NCI-H460 (cell line): Measurements from ENCODE around the gene SAMD13. TPM values are rescaled to one million over a fixed set of nuclear protein-coding genes. Genes with fewer than 3 reads are reported as not detected.

Source experiments
- DNase-seq: peaks from one replicate; pipeline ENCODE4 v3.0.0-alpha.2; 2016; ENCODE audit warnings: low read depth; ENCODE audit errors: extremely low read depth
- polyA plus RNA-seq: library from polyadenylated mRNA; depleted of rRNA; stranded (reverse); fragments of >200 nt; gene quantifications from 2 replicates; pipeline ENCODE4 v1.2.3, GENCODE V29; 2014; cell fraction: nucleus; rRNA removed
- total RNA-seq: library from RNA; depleted of rRNA; stranded (reverse); fragments of >200 nt; shearing (Covaris generic); gene quantifications from 2 replicates; pipeline ENCODE4 v1.2.3, GENCODE V29; 2014; rRNA removed

SAMD13 gene, protein sequence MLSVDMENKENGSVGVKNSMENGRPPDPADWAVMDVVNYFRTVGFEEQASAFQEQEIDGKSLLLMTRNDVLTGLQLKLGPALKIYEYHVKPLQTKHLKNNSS
- total RNA-seq: 8.9 and 9.6 TPM in 2 replicates
- 5.7 and 6.9 TPM in 2 replicates for polyA plus RNA-seq

DNA sequence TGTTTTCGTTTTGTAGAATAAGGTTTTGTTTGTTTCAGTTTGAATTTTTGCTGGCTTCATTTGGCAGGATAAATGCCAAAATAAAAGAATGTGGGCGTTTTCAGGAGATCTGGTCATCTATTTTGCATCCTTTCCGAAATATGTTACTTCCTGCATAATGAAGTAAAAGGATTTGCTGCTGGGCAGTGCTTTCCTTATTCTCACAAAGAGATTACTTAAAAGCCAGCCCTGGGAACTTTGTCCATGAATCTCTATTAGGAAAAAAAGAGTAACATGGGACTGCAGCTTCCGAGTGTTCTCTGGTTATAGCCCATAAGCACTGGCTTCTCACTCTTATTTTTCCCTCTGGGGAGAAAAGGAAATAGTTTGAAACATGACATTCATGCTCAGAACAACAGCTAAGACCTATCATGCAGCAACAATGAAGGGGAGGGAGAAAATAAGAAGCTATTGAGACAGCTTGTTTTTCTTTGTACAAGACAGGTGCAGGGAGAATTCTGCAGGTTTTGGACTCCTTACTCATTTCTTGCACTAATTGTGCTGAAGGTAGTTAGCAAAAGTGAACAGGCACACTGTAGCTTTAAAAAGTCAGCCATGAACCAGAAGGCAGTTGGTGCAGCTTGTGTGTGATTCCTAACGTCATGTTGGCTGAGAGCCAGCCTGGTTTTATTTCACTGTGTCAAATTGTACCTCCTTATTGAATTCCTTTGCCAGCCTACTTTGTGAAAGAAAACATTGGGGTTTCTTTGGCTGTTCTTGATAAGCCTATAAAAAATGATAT, at the start of gene SAMD13:
TSS of gene SAMD13 (plus strand) at position 705 of the 781 bp plus-strand sequence. CDS start 1,527 bp downstream, outside the sequence.
- DNase-seq: peak; percentile 81

DNA sequence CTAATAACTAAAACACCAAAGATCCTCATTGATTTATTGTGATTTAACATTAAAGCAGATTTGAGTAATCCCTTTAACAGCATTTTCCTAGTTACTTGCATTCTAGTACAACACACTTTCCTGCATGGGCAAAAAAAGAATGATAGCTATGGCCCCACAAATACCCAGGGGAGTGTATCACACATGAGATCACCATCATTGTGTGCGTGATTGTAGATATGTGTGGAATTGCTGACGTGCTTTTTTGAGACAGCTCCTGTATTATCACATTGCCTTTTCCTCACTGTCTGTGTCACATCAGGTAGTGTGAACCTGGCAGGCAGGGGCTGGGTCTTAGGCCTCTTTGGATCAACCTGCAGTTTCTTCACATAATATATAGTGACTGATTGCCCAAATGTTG, 48.5 kb upstream of the SAMD13 start:
- peak; percentile 78 for DNase-seq

DNA sequence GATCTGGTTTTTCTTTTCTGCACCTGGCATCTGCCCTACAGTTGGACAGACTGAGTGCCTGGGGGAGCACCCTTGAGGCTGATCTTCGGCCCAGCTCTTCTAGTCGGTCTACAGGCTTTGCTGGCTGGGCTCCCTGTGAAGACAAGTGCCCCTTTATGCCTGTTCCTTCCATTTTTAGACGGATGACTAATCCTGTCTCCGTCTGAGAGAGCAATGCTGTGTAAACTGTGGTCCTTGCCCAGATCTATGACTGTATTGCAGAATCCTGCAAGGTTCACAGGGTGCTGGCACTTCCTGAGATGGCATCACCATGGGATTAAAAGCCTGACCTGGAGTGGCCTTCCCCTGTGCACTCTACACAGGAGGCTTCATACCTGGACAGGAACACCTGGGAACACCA, 47.6 kb upstream of the SAMD13 start:
- peak; percentile 96 for DNase-seq

DNA sequence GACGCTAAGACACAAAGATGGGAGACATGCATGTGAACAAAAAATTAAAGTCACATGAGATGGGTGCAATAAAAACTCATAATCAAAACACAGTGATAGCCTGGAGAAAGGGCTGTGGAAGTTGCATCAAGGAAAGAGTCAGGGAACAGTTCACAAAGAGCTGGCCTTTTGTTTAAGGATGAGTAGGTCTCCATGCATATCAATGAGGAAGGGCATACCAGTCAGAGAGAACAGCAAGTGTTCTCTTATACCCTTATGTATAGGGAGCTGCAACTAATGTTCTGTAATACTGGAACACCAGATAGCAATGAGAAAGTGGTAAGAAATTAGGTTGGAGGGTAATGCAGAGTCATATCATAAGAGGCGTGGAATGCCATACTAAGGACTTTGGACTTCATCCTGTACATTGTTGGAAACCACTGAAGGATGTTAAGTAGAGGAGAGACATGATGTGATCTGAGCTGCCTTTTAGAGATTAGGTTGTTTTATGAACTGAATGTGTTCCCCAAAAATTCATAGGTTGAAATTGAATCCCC, 46.7 kb upstream of the SAMD13 start:
- no peak for DNase-seq

DNA sequence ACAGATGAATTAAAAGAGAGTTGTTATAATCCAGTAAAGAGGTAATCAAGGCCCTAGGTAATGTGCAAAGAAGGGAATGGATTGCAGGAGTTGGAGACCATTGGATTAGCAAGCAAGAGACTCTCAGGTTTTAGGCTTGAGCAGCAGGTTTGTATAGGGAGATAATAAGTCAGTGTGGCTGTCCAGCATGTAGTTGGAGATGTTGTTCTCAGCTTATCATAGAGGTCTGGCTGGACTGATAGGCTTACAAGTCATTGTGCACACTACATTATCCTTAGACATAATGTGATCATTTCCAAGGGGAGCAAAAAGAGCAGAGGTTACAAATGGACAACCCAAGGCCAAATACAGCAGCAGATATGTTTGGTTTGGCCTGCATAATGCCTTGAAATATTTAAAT, 45.9 kb upstream of the SAMD13 start:
- no peak for DNase-seq

DNA sequence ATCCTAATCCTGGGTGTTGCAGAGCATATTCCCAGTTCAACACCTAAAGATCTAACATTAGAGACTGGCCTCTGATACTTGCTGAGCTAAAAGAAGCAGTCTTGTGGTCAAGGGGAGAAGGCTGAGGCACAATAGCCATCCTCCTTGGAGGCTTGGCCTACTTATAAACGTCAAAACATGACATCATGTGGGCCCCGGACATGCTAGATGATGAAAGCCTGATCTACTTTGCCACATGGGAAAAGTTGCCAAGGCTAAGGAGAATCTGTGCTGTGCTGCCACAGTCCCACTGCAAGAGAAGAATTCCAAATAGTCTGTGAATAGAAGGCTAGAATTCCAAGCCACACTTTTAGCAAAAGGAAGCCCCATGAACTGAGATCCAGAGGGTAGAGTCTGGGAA, 43.9 kb upstream of the SAMD13 start:
- DNase-seq: no peak

DNA sequence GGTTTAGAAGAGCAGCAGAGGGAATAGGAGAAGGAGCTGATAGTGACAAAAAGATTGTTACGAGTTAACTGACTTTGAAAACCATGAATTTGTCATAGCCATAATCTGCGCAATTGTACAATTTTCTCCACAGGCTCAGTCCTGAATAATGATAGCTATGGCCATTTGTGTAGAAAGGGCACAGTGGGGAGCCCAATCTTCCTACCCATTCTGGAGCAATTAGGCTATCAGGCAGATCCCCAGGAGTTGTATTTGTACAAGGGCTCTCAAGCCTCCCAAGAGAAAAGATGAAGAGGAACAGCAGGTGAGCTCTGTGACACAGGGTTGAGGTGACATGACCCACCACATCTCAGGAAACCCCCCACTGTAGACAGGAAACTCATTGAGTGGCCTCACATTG, 42.1 kb upstream of the SAMD13 start:
- DNase-seq: no peak

DNA sequence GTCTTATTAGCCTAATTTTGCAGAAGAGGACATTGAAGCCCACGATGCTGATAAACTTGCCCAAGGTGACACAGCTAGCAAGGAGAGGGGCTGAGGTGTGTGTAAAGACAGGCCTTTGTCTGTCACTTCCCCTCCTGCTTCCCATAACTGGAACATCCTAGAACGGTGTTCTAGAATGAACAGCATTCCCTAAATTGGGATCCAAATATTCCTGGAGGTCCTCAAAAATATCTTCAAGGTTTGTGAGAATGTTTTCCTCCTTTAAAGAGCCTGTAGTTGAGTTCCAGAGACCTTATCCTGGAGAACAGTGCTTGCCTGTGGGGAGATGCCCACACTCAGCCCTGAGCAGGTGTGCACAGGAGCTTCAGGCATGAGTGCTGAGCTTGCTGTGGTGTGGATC, 41.5 kb upstream of the SAMD13 start:
- no peak for DNase-seq

DNA sequence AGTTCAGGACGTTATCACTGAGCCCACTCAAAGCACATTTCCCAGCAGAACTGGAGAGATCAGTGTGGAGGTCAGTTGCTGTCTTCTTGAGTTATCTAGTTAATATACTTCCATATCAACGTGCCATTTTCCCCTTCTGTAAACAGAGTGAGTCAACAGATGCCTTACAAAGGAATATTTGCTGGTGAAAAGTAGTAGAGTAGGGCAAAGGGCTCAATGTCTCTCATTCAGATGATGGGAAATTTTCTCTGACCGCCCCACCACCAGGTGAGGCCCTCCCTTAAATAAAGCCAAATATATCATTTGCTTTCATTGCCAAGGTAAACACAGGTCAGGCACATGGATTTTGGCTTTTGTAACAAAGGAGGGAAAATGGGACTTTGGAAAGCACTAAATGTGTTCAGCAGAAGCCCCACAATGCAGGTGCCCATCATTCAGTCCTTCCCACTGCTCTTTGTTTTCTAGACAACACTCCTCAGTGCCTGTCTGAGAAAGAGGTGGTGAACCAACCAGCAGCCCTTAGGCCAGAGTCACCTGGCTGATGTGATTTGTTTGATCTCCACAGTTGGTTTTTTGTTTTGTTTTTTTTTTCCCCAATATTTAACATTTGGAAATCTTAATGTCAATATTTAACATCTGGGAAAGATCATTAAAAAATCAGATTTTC, 40.5 kb upstream of the SAMD13 start:
- DNase-seq: no peak

DNA sequence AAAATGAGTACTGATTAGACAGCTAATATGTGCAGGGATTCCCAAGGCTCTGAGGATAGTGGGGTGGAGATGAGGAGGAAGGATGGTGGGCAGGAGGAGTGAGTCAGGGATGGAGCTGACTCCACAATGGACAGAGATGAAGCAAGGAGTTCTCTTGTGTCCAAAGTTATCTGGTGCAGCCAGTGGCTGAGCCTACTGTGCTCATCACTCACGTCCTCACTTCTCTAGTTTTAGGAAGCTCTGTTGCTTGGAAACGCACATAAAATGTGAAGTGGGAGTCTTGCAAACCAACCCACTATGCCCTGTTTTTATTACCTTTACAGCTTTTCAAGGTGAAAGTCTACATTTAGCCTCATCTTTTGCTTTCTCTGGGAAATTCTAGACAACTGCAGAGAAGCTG, 36.5 kb upstream of the SAMD13 start:
- DNase-seq: no peak

DNA sequence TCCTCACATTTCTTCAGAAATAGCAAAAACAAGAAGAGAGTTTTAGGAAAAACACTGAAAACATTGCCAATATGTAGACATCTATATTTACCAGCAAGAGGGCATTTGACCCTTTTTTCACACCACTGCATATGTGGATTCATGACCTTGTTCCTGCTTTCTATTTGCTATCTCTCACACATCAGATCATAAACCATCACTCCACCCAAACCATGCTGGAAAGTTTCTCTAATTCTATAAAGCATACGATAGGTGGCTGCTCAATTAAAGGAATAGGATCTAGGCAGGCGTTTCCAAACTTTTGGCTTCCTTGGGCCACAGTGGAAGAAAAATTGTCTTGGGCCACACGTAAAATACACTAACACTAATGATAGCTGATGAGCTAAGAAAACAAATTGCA, 35.6 kb upstream of the SAMD13 start:
- no peak for DNase-seq

DNA sequence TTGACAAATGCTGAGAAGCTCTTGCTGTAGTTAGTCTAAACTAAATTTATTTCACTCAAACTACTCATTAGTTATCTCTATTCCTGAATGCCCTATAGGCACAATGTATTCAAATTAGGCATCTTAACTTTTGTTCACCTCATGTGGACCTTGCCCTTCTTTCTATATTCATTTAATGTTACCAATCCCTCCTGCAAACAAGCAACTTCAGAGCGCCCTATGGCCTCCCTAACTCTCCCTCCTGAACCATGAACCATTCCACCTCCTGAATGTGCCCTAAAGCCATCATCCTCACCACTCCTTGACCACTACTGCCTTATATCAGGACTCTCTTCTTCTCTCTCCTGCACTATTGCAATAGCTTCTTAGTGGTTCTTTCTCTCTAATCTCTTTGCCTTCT, 34.8 kb upstream of the SAMD13 start:
- DNase-seq: no peak

DNA sequence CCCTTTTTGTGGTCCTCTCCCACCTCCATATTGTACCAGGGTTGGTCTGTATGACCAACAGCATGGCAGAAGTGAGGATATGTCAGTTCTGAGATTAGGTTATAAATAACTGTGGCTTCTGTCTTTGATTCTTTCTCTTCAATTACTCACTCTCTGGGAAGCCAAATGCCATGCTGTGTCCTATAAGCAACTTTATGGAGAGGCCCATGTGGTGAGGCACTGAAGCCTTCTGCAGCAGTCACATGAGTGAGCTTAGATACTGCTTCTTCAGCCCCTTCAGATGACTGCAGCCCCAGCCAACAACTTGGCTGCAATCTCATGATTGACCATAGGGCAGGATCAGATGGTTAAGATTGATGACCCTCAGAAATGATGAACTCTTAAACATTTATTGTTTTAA, 34.0 kb upstream of the SAMD13 start:
- no peak for DNase-seq

DNA sequence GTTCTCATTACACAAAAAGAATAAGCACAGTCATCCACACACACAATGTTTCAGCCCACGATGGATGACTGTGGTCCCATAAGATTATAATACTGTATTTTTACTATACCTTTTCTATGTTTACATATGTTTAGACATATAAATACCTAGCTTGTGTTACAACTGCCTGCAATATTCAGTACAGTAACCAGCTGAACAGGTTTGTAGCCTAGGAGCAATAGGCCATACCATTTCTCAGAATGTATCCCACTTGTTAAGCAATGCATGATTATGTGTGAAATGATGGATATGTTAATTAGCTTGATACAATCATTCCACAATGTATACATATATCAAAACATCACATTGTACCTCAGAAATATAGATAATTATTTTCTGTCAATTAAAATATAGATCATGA, 33.2 kb upstream of the SAMD13 start:
- DNase-seq: no peak

DNA sequence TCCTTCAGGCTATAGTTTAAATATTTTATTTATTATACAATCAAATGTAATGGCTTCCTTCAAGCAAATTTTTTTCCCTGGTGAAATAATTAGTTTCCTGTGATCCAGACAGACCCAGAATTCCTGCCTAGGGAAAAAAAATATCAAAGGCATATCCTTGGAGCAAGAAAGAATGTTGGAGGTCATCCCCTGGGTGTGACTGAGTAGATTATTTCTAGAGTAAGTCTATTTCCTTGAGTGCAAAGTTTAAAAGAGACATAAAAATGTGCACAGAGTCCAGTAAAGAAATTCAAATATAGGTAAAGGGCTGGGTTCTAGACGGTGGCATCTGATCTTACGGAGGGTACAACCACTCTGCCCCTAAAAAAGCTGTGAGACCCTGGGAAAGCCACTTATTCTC, 32.2 kb upstream of the SAMD13 start:
- DNase-seq: no peak

DNA sequence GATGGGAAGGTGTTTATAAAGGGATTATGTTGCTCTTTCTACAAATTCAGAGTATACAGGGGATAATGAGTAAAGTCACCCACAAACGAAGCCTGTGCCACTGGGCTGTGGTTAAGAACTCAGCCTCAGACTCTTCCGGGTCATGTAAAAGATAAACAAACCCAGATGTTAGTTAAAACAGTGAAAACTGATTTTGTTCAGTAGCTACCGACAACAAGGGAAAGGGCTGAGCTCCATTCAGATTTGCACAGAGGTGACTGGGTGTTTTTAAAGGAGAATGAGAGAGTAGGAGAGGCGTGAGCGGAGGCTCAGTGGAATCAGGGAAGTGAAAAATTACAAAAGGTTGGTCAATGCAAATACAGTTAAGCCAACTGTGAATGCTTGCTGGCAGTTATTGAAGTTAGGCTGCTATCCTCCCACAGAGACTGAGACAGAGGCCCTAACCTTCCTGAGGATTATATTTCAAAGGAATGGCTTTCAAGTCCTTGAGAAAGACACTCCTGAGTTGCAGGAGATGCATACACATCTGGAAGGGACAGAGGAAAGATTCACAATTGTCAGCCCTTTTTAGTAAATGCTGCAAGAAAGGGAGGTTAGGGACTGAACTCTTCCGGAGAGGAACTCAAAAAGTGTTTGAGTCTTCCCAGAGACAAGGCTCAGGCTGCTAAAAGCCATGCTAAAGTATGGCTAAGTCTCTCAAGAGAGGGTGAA, 29.9 kb upstream of the SAMD13 start:
- no peak for DNase-seq

DNA sequence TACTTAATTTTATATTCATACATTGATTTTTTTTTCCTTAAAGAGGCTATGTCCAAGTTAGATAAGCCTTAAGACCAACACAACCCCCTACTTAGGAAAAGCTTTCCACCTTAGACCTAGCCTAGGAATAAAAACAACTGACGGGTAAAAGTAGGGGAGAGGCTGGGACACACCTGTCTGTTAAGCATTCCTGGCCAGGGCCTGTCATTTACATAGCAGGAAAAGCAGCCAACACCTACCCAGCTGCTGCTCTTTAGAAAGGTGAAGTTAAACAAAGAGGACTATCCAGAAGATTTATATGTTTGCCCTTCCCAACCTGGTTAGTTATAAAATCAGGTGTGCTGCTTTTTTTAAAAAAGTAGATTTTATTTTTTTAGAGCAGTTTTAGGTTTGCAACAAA, 29.1 kb upstream of the SAMD13 start:
- DNase-seq: no peak

DNA sequence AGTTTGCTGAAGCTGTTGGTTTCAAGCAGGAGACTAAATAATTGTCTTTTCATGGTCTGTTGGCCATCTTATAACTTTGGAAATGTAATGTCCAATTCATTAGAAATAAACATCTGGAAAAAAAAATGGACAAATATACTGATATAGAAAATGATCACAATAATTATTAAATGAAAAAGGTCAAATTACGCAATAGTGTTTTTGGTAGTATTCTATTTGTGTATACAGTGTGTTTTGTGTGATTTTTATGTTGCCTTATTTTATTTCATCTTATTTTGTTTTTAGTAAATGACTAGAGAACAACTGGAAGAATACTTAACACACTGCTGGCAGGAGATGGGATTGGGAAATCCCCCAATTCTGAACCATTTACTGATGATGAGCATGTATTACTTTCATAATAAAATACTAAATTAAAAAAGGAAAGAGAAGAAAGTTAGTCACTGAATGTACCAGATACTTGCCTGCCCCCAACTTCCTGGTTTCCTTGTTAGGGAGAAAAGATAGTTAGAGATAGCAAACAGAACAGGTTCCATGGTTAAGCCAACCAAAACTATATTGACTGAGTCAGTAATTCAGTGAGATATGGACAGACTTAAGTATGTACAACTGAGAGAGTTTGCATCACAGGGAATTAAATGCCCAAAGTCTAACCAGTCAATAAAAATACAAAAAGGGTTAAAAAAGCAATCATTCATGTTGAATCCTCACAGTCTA, 24.0 kb upstream of the SAMD13 start:
- DNase-seq: no peak

DNA sequence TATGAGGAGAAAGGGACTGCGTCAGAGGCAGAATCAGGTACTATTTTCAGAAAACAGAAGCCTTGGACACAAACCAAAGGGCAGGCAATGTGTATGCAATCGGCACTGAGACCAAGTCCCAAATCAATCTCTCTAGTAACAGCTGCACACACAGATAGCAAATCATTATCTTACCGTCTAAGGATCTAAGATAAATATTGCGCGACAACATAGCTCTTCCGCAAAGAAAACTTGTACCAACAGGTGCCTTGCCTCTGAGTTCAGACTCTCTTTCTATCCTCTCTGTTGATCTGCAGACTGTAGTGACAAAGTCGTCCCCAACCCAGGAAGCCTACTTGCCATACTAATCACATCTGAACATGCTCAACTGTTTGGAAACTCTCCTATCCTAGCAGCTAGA, 22.6 kb upstream of the SAMD13 start:
- no peak for DNase-seq

DNA sequence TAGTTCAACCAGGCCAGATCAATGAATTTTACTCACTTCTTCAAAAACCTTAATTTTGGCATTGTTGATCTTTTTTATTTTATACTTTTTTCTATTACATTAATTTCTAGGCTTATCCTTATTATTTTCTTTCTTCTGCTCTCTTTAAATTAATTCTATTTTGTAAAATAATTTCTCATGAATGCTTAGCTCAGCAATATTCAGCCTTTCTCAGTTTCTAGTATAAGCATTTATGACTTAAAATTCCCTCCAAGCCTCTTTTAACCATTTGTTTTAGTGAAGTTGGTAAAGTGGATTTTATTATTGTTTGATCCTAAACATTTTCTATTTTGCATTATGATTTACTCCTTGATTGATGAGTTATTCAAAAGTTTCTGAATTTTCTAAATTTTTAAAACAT, 20.6 kb upstream of the SAMD13 start:
- DNase-seq: no peak
